Stimulated activated CD4-positive, alpha-beta T cell treated with anti-CD3 and anti-CD28 coated beads, Interleukin-15, amount 100 ng/mL, for 1 hour (primary cell): ENCODE measurements around the gene TENM4.

ENCODE experiments used
- DNase-seq, 2 donors: peaks; one replicate each; pipeline ENCODE4 v3.0.0-alpha.2; 2020; ENCODE audit warnings: low read depth in 1 of 2, low spot score in 1 of 2

The TENM4 gene

GRCh38 chr11:79421820-79422219 lies 19.0 kb downstream of the TENM4 start:
- no peak for DNase-seq

- DNase-seq: no peak
Observed at GRCh38 chr11:79419120-79419519, 21.7 kb downstream of the TENM4 start.

- DNase-seq: no peak
Observed at GRCh38 chr11:79418241-79418640, 22.6 kb downstream of the TENM4 start.

- no peak for DNase-seq
Observed at GRCh38 chr11:79417069-79417920, 23.5 kb downstream of the TENM4 start.

- DNase-seq: no peak
Observed at GRCh38 chr11:79415912-79416311, 24.9 kb downstream of the TENM4 start.

GRCh38 chr11:79415411-79415810 lies 25.4 kb downstream of the TENM4 start:
- DNase-seq: no peak

GRCh38 chr11:79414644-79415317 lies 26.0 kb downstream of the TENM4 start:
- DNase-seq: no peak

GRCh38 chr11:79414041-79414440 lies 26.8 kb downstream of the TENM4 start:
- no peak for DNase-seq

- no peak for DNase-seq
Observed at GRCh38 chr11:79413268-79413667, 27.6 kb downstream of the TENM4 start.

- DNase-seq: no peak
Observed at GRCh38 chr11:79412761-79413160, 28.1 kb downstream of the TENM4 start.

GRCh38 chr11:79409330-79409729 lies 31.5 kb downstream of the TENM4 start:
- no peak for DNase-seq

- no peak for DNase-seq
Observed at GRCh38 chr11:79406376-79406775, 34.5 kb downstream of the TENM4 start.

- no peak for DNase-seq
Observed at GRCh38 chr11:79404806-79405205, 36.0 kb downstream of the TENM4 start.

- DNase-seq: no peak
Observed at GRCh38 chr11:79404325-79404724, 36.5 kb downstream of the TENM4 start.

GRCh38 chr11:79403839-79404238 lies 37.0 kb downstream of the TENM4 start:
- no peak for DNase-seq

- no peak for DNase-seq
Observed at GRCh38 chr11:79402912-79403311, 37.9 kb downstream of the TENM4 start.

GRCh38 chr11:79400717-79401330 lies 40.0 kb downstream of the TENM4 start:
- no peak for DNase-seq

- no peak for DNase-seq
Observed at GRCh38 chr11:79400206-79400605, 40.6 kb downstream of the TENM4 start.

- DNase-seq: no peak
Observed at GRCh38 chr11:79397252-79397651, 43.6 kb downstream of the TENM4 start.

- no peak for DNase-seq
Observed at GRCh38 chr11:79396674-79397073, 44.2 kb downstream of the TENM4 start.

GRCh38 chr11:79396001-79396400 lies 44.8 kb downstream of the TENM4 start:
- DNase-seq: no peak

GRCh38 chr11:79393362-79394043 lies 47.3 kb downstream of the TENM4 start:
- no peak for DNase-seq
